ENCODE measurements around the gene SMIM10L2A.

DNA sequence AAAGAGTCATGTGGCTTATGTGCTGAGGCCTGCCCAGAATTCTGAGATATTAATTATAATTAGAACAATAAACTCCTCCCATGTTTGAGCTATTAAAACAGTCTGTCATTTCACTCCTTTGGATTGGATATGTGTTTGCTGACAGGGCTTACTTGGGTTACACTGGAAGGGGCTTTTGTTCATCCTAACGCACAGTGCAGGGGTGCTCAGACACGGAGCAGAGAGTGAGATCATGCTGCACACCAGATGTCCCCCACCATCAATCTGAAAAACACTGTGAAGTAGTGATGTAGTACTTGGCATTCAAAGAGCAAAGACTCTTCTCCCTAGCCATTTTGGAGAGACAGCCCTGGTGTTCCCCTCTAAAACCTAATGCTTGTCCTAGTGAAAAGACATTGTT lies 24.1 kb upstream of the SMIM10L2A start:
- no peak for TF ChIP-seq POLR2A (IDR thresholded peaks at IDR 0.05)
- TF ChIP-seq, protein P1, sequence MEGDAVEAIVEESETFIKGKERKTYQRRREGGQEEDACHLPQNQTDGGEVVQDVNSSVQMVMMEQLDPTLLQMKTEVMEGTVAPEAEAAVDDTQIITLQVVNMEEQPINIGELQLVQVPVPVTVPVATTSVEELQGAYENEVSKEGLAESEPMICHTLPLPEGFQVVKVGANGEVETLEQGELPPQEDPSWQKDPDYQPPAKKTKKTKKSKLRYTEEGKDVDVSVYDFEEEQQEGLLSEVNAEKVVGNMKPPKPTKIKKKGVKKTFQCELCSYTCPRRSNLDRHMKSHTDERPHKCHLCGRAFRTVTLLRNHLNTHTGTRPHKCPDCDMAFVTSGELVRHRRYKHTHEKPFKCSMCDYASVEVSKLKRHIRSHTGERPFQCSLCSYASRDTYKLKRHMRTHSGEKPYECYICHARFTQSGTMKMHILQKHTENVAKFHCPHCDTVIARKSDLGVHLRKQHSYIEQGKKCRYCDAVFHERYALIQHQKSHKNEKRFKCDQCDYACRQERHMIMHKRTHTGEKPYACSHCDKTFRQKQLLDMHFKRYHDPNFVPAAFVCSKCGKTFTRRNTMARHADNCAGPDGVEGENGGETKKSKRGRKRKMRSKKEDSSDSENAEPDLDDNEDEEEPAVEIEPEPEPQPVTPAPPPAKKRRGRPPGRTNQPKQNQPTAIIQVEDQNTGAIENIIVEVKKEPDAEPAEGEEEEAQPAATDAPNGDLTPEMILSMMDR (IDR thresholded peaks at IDR 0.05) = no peak
